Measurements from ENCODE around the gene DEPDC5.

The DEPDC5 gene

GRCh38 chr22:31898926-31899325 lies 145.1 kb downstream of the DEPDC5 start:
- Histone ChIP-seq H3K4me2 (ENCODE audit: low read length) (no peak overlapping the region), H3K36me3 (ENCODE audit: control insufficient read depth, insufficient read depth, low read length) (no peaks in the 10 kb centered on the region), H3K9ac (no peak overlapping the region), H2AFZ (no peak overlapping the region), H3K27me3 (ENCODE audit: control insufficient read depth, insufficient read depth, low read length) (no peaks in the 10 kb centered on the region), H3K4me3 (ENCODE audit: low read depth, low read length) (no peak overlapping the region), H3K9me3 (ENCODE audit: control insufficient read depth, low read length) (no peaks in the 10 kb centered on the region), H3K27ac (no peak overlapping the region), H3K79me2 (no peaks in the 10 kb centered on the region), H3K4me1 (no peaks in the 10 kb centered on the region)
- TF ChIP-seq, protein P1, sequence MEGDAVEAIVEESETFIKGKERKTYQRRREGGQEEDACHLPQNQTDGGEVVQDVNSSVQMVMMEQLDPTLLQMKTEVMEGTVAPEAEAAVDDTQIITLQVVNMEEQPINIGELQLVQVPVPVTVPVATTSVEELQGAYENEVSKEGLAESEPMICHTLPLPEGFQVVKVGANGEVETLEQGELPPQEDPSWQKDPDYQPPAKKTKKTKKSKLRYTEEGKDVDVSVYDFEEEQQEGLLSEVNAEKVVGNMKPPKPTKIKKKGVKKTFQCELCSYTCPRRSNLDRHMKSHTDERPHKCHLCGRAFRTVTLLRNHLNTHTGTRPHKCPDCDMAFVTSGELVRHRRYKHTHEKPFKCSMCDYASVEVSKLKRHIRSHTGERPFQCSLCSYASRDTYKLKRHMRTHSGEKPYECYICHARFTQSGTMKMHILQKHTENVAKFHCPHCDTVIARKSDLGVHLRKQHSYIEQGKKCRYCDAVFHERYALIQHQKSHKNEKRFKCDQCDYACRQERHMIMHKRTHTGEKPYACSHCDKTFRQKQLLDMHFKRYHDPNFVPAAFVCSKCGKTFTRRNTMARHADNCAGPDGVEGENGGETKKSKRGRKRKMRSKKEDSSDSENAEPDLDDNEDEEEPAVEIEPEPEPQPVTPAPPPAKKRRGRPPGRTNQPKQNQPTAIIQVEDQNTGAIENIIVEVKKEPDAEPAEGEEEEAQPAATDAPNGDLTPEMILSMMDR (IDR thresholded peaks at IDR 0.05), result no peak

GRCh38 chr22:31899669-31900068 lies 145.8 kb downstream of the DEPDC5 start:
- H3K36me3 ChIP-seq (ENCODE audit: control insufficient read depth, insufficient read depth, low read length), result no peaks in the 10 kb centered on the region
- no peaks in the 10 kb centered on the region for H3K79me2 ChIP-seq
- no peaks in the 10 kb centered on the region for H3K27me3 ChIP-seq (ENCODE audit: control insufficient read depth, insufficient read depth, low read length)
- H3K4me2 ChIP-seq (ENCODE audit: low read length), result no peak overlapping the region
- TF ChIP-seq, protein P1 (IDR thresholded peaks at IDR 0.05), result no peak
- H3K9me3 ChIP-seq (ENCODE audit: control insufficient read depth, low read length), result no peaks in the 10 kb centered on the region
- H3K9ac ChIP-seq, result no peak overlapping the region
- no peak overlapping the region for H2AFZ ChIP-seq
- H3K27ac ChIP-seq, result no peak overlapping the region
- H3K4me3 ChIP-seq (ENCODE audit: low read depth, low read length), result no peak overlapping the region
- H3K4me1 ChIP-seq, result no peaks in the 10 kb centered on the region

DNA sequence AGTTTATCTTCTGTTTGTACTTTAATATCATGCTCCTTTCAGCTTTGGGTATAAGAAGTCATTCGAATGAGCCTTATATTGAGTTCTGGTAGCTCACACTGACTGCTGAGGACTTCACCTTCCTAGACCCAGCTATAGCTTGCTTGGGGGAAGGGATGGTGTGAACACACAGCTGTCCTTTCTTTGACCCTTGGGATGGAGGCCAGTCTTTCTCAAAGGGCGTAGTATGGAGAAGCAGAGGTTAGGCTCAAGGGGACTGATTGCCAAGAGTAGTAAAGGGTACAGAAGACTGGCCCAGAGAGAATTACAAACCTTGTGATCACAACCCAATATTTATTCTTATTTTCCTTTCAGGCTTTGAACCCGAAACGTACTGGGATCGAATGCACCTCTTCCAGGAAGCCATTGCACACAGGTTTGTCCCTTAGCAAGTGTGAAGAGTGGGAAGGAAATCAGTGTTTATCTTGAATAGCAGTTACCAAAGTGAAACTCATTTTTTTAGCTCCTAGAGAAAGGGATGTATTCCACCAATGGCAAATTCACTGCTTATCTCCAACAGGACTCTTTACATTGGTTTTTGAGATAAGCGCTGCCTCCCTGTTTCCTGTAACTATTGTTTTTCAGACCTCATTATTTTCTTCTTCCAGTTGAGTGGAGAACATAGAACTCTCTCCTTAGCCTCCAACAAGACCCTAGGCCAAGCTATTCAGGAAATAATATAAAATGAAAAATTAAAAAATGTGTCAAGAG lies 147.7 kb downstream of the DEPDC5 start:
- Histone ChIP-seq H3K9me3 (ENCODE audit: control insufficient read depth, low read length) (no peaks in the 10 kb centered on the region), H3K4me3 (ENCODE audit: low read depth, low read length) (no peak overlapping the region), H3K36me3 (ENCODE audit: control insufficient read depth, insufficient read depth, low read length) (no peaks in the 10 kb centered on the region), H3K27ac (no peak overlapping the region), H3K79me2 (no peaks in the 10 kb centered on the region), H3K9ac (no peak overlapping the region), H3K27me3 (ENCODE audit: control insufficient read depth, insufficient read depth, low read length) (no peaks in the 10 kb centered on the region), H3K4me2 (ENCODE audit: low read length) (no peak overlapping the region), H3K4me1 (no peaks in the 10 kb centered on the region), H2AFZ (no peak overlapping the region)
- TF ChIP-seq, protein P1 (IDR thresholded peaks at IDR 0.05), result no peak

DNA sequence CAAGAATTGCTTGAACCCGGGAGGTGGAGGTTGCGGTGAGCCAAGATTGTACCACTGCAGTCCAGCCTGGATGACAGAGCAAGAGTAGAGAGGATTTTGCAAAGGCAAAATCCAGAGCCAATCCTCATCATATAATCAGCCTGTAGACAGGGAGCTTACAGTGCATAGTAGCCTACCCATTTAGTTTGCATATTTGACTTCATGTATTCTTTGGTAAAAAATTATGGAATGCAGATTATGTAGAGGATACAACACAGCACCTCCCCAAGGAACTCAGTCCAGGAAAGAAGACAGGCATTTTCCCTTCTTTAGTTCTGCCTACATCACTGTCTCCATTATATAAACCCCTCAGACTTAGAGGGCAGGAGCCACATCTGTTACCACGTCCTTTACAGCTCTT lies 150.8 kb downstream of the DEPDC5 start:
- TF ChIP-seq, protein P1 (IDR thresholded peaks at IDR 0.05), result no peak
- Histone ChIP-seq H3K4me2 (ENCODE audit: low read length) (no peak overlapping the region), H3K79me2 (no peaks in the 10 kb centered on the region), H3K9ac (no peak overlapping the region), H3K36me3 (ENCODE audit: control insufficient read depth, insufficient read depth, low read length) (no peaks in the 10 kb centered on the region), H3K4me1 (no peaks in the 10 kb centered on the region), H3K9me3 (ENCODE audit: control insufficient read depth, low read length) (no peaks in the 10 kb centered on the region), H3K27ac (no peak overlapping the region), H3K4me3 (ENCODE audit: low read depth, low read length) (no peak overlapping the region), H2AFZ (no peak overlapping the region), H3K27me3 (ENCODE audit: control insufficient read depth, insufficient read depth, low read length) (no peaks in the 10 kb centered on the region)

DNA sequence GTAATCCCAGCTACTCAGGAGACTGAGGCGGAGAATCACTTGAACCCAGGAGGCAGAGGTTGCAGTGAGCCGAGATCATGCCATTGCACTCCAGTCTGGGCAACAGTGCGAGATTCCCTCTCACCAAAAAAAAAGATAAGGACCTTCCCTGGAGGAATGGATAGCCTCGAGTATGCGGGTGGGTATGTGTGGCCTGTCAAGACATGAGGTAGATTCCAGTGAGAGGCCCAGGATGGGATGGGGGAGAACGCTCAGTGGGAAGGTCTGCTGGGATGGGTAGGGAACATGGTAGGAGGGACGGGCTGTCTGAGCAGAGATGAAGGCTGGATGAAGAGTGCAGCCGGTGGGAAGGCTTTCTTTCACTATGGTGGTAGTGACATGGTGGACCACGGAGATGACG lies 151.5 kb downstream of the DEPDC5 start:
- no peak overlapping the region for H3K27ac ChIP-seq
- no peaks in the 10 kb centered on the region for H3K4me1 ChIP-seq
- H3K36me3 ChIP-seq (ENCODE audit: control insufficient read depth, insufficient read depth, low read length), result no peaks in the 10 kb centered on the region
- H3K9me3 ChIP-seq (ENCODE audit: control insufficient read depth, low read length), result no peaks in the 10 kb centered on the region
- no peaks in the 10 kb centered on the region for H3K27me3 ChIP-seq (ENCODE audit: control insufficient read depth, insufficient read depth, low read length)
- no peak overlapping the region for H3K9ac ChIP-seq
- no peaks in the 10 kb centered on the region for H3K79me2 ChIP-seq
- no peak overlapping the region for H2AFZ ChIP-seq
- no peak overlapping the region for H3K4me3 ChIP-seq (ENCODE audit: low read depth, low read length)
- no peak overlapping the region for H3K4me2 ChIP-seq (ENCODE audit: low read length)
- TF ChIP-seq, protein P1 (IDR thresholded peaks at IDR 0.05), result no peak

Measured in parathyroid adenoma (tissue), 2 donors.